Astrocyte (in vitro differentiated cells and primary cell): Measurements from ENCODE around the gene BAG3. TPM values are rescaled to one million over a fixed set of nuclear protein-coding genes. Genes with fewer than 3 reads are reported as not detected.

Experiments used
- DNase-seq: peaks from one replicate; pipeline ENCODE4 v3.0.0-alpha.2; 2010; ENCODE audit warnings: low read depth
- FAIRE-seq: peaks from 2 replicates; lab custom pipeline; 2011; peaks lifted over from hg19 to GRCh38; lab: Jason Lieb, UNC
- H2AFZ ChIP-seq: 2 replicates; pipeline ENCODE4 v1.6.0; 2012; ENCODE audit warnings: low read depth, low read length, inconsistent platforms
- H3K27ac ChIP-seq: 2 replicates; pipeline ENCODE4 v1.5.1; 2011; ENCODE audit warnings: low read depth, low read length, inconsistent platforms
- H3K27me3 ChIP-seq: 2 replicates; pipeline ENCODE4 v1.6.0; 2011; ENCODE audit warnings: low read length, inconsistent platforms; ENCODE audit not compliant: insufficient read depth
- H3K36me3 ChIP-seq: 2 replicates; pipeline ENCODE4 v1.5.1; 2011; ENCODE audit warnings: low read length, inconsistent platforms; ENCODE audit not compliant: insufficient read depth
- H3K4me1 ChIP-seq: 2 replicates; pipeline ENCODE4 v1.5.1; 2011; ENCODE audit warnings: low read length, inconsistent platforms; ENCODE audit not compliant: insufficient read depth
- H3K4me2 ChIP-seq: 2 replicates; pipeline ENCODE4 v1.6.0; 2012; ENCODE audit warnings: low read length, inconsistent platforms
- H3K4me3 ChIP-seq: 2 replicates; pipeline ENCODE4 v1.5.1; 2011; ENCODE audit warnings: low read depth, mild to moderate bottlenecking, low read length, inconsistent platforms; ENCODE audit not compliant: insufficient read depth
- H3K79me2 ChIP-seq: 2 replicates; pipeline ENCODE4 v1.6.0; 2012; ENCODE audit warnings: mild to moderate bottlenecking, low read length, inconsistent platforms; ENCODE audit not compliant: insufficient read depth
- H3K9ac ChIP-seq: 2 replicates; pipeline ENCODE4 v1.6.0; 2012; ENCODE audit warnings: mild to moderate bottlenecking, low read length, inconsistent platforms
- H3K9me3 ChIP-seq: 2 replicates; pipeline ENCODE4 v1.5.1; 2012; ENCODE audit warnings: low read depth, mild to moderate bottlenecking, low read length, inconsistent platforms; ENCODE audit not compliant: insufficient read depth
- H4K20me1 ChIP-seq: 2 replicates; pipeline ENCODE4 v1.6.0; 2012; ENCODE audit warnings: low read length, inconsistent platforms; ENCODE audit not compliant: insufficient read depth
- H3K27ac Mint-ChIP-seq: one replicate; pipeline ENCODE4 v1.8.0; 2021; ENCODE audit warnings: mild to moderate bottlenecking, mixed read lengths; ENCODE audit not compliant: unreplicated experiment
- H3K27me3 Mint-ChIP-seq: one replicate; pipeline ENCODE4 v1.8.0; 2021; ENCODE audit warnings: low read depth, mixed read lengths; ENCODE audit not compliant: unreplicated experiment
- H3K36me3 Mint-ChIP-seq: one replicate; pipeline ENCODE4 v1.8.0; 2021; ENCODE audit warnings: low read depth, mixed read lengths; ENCODE audit not compliant: unreplicated experiment
- H3K4me1 Mint-ChIP-seq: one replicate; pipeline ENCODE4 v1.8.0; 2021; ENCODE audit warnings: low read depth, mixed read lengths; ENCODE audit not compliant: unreplicated experiment
- H3K4me3 Mint-ChIP-seq: one replicate; pipeline ENCODE4 v1.8.0; 2021; ENCODE audit warnings: mild to moderate bottlenecking, moderate library complexity, mixed read lengths; ENCODE audit not compliant: unreplicated experiment
- H3K9me3 Mint-ChIP-seq: one replicate; pipeline ENCODE4 v1.8.0; 2021; ENCODE audit warnings: mild to moderate bottlenecking, mixed read lengths; ENCODE audit not compliant: unreplicated experiment
- CTCF ChIP-seq: IDR thresholded peaks from 2 replicates; pipeline ENCODE4 v1.5.1; 2011; ENCODE audit warnings: low read depth, mild to moderate bottlenecking, inconsistent platforms, low read length, moderate library complexity; ENCODE audit not compliant: insufficient read depth
- EZH2 ChIP-seq: IDR thresholded peaks from 2 replicates; pipeline ENCODE4 v1.6.1; 2012; ENCODE audit warnings: mild to moderate bottlenecking, low read length, inconsistent platforms; ENCODE audit not compliant: insufficient read depth
- total RNA-seq: library from RNA; stranded (reverse); gene quantifications from 2 replicates; pipeline ENCODE4 v1.2.1, GENCODE V29; 2021

Gene BAG3
- total RNA-seq, 1 donor from 2014 or later, result 71.6 TPM

- no peak overlapping the region for H3K4me3 ChIP-seq
- FAIRE-seq (no peak), DNase-seq (peak; percentile 47)
- no peaks in the 10 kb centered on the region for H3K36me3 ChIP-seq
- TF ChIP-seq EZH2 (no peak), CTCF (no peak)
- no peak overlapping the region for H2AFZ ChIP-seq
- peaks cover 13% of the 10 kb centered on the region for H3K9me3 ChIP-seq
- H3K36me3 Mint-ChIP-seq, result no peaks in the 10 kb centered on the region
- no peaks in the 10 kb centered on the region for H4K20me1 ChIP-seq
- H3K4me3 Mint-ChIP-seq, result no peak overlapping the region
- H3K4me1 ChIP-seq, result no peaks in the 10 kb centered on the region
- peaks cover 13% of the 10 kb centered on the region for H3K9me3 Mint-ChIP-seq
- H3K27me3 Mint-ChIP-seq, result no peaks in the 10 kb centered on the region
- H3K27me3 ChIP-seq, result no peaks in the 10 kb centered on the region
- H3K79me2 ChIP-seq, result no peaks in the 10 kb centered on the region
- H3K4me2 ChIP-seq, result peak overlapping the region; percentile 24
- H3K27ac ChIP-seq, result no peak overlapping the region
- H3K9ac ChIP-seq, result no peak overlapping the region
- H3K27ac Mint-ChIP-seq, result no peak overlapping the region
- H3K4me1 Mint-ChIP-seq, result no peaks in the 10 kb centered on the region
Observed at GRCh38 chr10:119643306-119644204, 7.6 kb upstream of the BAG3 start.

DNA sequence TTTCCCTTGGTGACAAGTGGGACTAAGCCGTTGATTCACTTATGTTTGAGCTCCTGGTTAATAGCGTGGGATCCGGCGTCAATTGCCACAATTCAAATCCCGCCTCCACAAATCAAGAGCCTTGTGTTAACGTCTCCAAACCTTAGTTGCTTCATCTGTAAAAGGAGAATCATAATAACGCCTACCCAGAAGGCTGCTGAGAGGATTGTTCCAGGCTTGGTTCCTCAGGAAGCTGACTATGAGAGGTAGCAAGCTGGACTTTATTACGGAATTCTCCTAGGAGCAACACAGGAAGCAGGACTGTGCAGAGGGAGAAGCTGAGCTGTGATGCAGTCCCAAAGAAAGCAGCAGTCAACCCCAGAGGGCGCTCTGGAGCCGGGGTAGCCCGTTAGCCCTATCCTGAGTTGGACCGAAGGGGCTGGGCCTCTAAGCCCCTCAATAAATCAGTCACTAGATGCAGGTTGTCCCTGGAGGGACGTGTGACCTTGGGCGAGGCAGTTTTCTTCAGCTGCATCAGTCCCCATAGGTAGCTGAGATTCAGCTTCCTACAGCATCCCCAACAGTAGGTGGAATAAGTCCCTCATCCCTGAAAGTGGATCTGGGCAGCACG lies 6.9 kb upstream of the BAG3 start:
- H3K4me1 ChIP-seq, result no peaks in the 10 kb centered on the region
- no peaks in the 10 kb centered on the region for H3K27me3 ChIP-seq
- no peaks in the 10 kb centered on the region for H3K79me2 ChIP-seq
- H3K4me2 ChIP-seq, result peak overlapping the region; percentile 24
- H3K27ac ChIP-seq, result no peak overlapping the region
- no peak overlapping the region for H3K9ac ChIP-seq
- DNase-seq, result no peak
- TF ChIP-seq EZH2 (no peak), CTCF (no peak)
- Mint-ChIP-seq H3K4me1 (no peaks in the 10 kb centered on the region), H3K9me3 (peaks cover 13% of the 10 kb centered on the region), H3K36me3 (no peaks in the 10 kb centered on the region), H3K27ac (no peak overlapping the region), H3K27me3 (no peaks in the 10 kb centered on the region), H3K4me3 (no peak overlapping the region)
- no peaks in the 10 kb centered on the region for H3K36me3 ChIP-seq
- no peaks in the 10 kb centered on the region for H4K20me1 ChIP-seq
- no peak overlapping the region for H2AFZ ChIP-seq
- no peak overlapping the region for H3K4me3 ChIP-seq
- no peak for FAIRE-seq
- peaks cover 13% of the 10 kb centered on the region for H3K9me3 ChIP-seq

GRCh38 chr10:119644994-119645393 lies 6.2 kb upstream of the BAG3 start:
- no peak overlapping the region for H3K27ac Mint-ChIP-seq
- H3K9me3 ChIP-seq, result peaks cover 13% of the 10 kb centered on the region
- H3K9ac ChIP-seq, result no peak overlapping the region
- no peaks in the 10 kb centered on the region for H3K79me2 ChIP-seq
- H2AFZ ChIP-seq, result no peak overlapping the region
- no peaks in the 10 kb centered on the region for H3K36me3 Mint-ChIP-seq
- peaks cover 13% of the 10 kb centered on the region for H3K9me3 Mint-ChIP-seq
- FAIRE-seq, result no peak
- no peak overlapping the region for H3K4me2 ChIP-seq
- H3K36me3 ChIP-seq, result no peaks in the 10 kb centered on the region
- no peak for DNase-seq
- no peaks in the 10 kb centered on the region for H4K20me1 ChIP-seq
- H3K4me3 ChIP-seq, result no peak overlapping the region
- no peaks in the 10 kb centered on the region for H3K4me1 ChIP-seq
- H3K4me1 Mint-ChIP-seq, result no peaks in the 10 kb centered on the region
- no peaks in the 10 kb centered on the region for H3K27me3 ChIP-seq
- no peak overlapping the region for H3K4me3 Mint-ChIP-seq
- TF ChIP-seq CTCF (no peak), EZH2 (no peak)
- H3K27ac ChIP-seq, result no peak overlapping the region
- H3K27me3 Mint-ChIP-seq, result no peaks in the 10 kb centered on the region
